ENCODE results near the gene TMEM184B.

TMEM184B gene

GRCh38 chr22:38271101-38271500 lies 1.7 kb downstream of the TMEM184B start:
- H3K27ac ChIP-seq, result no peak overlapping the region
- TF ChIP-seq, protein P1, sequence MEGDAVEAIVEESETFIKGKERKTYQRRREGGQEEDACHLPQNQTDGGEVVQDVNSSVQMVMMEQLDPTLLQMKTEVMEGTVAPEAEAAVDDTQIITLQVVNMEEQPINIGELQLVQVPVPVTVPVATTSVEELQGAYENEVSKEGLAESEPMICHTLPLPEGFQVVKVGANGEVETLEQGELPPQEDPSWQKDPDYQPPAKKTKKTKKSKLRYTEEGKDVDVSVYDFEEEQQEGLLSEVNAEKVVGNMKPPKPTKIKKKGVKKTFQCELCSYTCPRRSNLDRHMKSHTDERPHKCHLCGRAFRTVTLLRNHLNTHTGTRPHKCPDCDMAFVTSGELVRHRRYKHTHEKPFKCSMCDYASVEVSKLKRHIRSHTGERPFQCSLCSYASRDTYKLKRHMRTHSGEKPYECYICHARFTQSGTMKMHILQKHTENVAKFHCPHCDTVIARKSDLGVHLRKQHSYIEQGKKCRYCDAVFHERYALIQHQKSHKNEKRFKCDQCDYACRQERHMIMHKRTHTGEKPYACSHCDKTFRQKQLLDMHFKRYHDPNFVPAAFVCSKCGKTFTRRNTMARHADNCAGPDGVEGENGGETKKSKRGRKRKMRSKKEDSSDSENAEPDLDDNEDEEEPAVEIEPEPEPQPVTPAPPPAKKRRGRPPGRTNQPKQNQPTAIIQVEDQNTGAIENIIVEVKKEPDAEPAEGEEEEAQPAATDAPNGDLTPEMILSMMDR (IDR thresholded peaks at IDR 0.05), result no peak
- TF ChIP-seq ZFX (IDR thresholded peaks at IDR 0.05; ENCODE audit: borderline replicate concordance), result no peak

DNA sequence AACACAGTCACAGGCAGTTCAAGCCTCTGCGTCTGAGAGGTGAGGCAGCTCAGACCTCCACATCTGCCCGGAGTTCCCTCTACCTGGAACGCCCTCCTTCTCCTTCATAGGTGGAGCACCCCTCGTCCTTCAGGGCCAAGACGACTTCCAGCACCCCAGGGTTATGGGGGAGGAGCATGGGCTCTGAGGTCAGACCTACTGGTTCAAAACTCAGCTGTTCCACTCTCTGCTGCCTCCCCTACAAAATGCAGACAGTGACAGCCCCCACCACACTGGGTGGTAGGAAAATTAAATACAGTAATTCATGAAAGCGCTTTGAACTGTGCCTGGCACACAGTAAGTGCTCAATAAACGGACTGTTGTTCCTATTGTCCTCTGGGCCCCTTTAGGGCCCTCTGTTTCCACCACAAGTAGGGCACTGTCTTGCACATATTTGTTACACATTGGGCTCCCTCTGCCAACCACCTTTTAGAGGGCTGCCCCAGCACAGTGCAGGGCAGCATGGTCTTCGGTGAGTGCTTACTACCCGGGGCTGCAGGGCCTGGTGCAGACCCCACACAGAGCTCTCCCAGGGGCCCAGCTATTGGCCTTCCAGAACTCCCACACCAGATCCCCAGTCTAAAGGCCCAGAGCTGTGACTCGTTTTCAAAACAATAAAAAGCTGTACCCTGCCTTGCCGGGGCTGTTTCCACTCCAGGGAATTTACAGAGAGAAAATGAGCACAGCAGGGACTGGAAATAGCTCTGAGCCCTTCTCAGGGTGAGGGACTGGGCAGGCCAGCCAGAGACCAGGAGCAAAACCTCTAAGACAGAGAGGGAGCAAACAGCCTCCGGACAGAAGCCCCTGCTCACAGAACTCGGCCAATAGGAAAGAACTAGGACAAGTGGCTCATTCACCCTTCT lies 2.5 kb downstream of the TMEM184B start:
- no peak overlapping the region for H3K27ac ChIP-seq
- no peak for TF ChIP-seq ZFX (IDR thresholded peaks at IDR 0.05; ENCODE audit: borderline replicate concordance)
- TF ChIP-seq, protein P1 (IDR thresholded peaks at IDR 0.05), result no peak

- TF ChIP-seq, protein P1 (IDR thresholded peaks at IDR 0.05), result no peak
- no peak for TF ChIP-seq ZFX (IDR thresholded peaks at IDR 0.05; ENCODE audit: borderline replicate concordance)
- no peak overlapping the region for H3K27ac ChIP-seq
These were observed 3.3 kb downstream of the TMEM184B start for GRCh38 chr22:38269466-38269865.

- H3K27ac ChIP-seq, result no peak overlapping the region
- no peak for TF ChIP-seq ZFX (IDR thresholded peaks at IDR 0.05; ENCODE audit: borderline replicate concordance)
- TF ChIP-seq, protein P1 (IDR thresholded peaks at IDR 0.05), result no peak
These were observed 5.7 kb downstream of the TMEM184B start for GRCh38 chr22:38267086-38267485.

DNA sequence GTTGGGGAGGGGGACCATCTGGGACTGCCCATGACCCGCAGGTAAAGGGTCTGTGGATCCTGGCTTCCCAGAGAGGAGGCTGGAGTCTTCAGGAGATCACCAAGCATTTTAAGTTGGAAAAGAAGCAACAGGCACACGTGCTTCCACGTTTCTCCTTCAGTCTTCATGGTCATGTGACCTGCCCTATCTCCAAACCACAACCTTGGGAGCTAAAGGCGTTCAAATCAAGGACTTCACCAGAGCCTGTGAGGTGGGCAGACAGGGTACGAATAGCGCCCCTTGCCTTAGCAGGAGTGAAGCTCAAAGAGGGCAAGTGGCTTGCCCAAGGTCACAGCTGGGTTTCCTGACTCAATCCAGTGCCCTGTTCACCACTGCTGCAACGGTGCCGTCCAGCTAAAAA lies 6.7 kb downstream of the TMEM184B start:
- H3K27ac ChIP-seq, result no peak overlapping the region
- TF ChIP-seq, protein P1 (IDR thresholded peaks at IDR 0.05), result no peak
- no peak for TF ChIP-seq ZFX (IDR thresholded peaks at IDR 0.05; ENCODE audit: borderline replicate concordance)

DNA sequence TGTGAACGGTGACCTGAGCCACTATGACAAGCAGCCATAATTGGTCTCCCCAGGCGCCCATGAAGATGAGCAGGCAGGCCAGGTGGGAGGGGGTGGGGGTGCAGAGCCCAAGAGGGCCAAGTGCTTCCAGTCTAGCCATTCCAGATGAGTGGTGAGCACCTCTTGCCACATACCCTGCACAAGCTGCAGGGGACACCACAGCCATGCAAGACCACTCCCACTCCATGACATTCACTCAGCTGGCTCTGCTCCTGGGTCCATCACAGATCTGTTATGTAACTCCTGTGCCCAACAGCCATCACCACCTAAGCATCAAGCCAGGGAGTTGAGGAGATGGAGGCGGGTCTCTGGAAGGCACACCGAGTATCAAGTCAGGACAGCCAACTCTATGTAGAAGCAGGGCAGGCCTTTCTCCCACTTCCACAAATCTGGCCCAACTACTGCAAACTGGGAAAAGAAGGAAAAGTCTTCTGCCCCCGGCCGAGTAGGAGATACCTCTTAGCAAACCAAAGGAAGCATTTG lies 8.4 kb downstream of the TMEM184B start:
- TF ChIP-seq, protein P1 (IDR thresholded peaks at IDR 0.05), result no peak
- no peak for TF ChIP-seq ZFX (IDR thresholded peaks at IDR 0.05; ENCODE audit: borderline replicate concordance)
- H3K27ac ChIP-seq, result no peak overlapping the region
